ENCODE measurements around the gene KDM1A.

GRCh38 chr1:23118407-23118806 lies 99.1 kb downstream of the KDM1A start:
- TF ChIP-seq, protein P1, sequence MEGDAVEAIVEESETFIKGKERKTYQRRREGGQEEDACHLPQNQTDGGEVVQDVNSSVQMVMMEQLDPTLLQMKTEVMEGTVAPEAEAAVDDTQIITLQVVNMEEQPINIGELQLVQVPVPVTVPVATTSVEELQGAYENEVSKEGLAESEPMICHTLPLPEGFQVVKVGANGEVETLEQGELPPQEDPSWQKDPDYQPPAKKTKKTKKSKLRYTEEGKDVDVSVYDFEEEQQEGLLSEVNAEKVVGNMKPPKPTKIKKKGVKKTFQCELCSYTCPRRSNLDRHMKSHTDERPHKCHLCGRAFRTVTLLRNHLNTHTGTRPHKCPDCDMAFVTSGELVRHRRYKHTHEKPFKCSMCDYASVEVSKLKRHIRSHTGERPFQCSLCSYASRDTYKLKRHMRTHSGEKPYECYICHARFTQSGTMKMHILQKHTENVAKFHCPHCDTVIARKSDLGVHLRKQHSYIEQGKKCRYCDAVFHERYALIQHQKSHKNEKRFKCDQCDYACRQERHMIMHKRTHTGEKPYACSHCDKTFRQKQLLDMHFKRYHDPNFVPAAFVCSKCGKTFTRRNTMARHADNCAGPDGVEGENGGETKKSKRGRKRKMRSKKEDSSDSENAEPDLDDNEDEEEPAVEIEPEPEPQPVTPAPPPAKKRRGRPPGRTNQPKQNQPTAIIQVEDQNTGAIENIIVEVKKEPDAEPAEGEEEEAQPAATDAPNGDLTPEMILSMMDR (IDR thresholded peaks at IDR 0.05; ENCODE audit: low read length), result no peak
- TF ChIP-seq EZH2phosphoT487 (IDR thresholded peaks at IDR 0.05; ENCODE audit: low read length) (no peak), EZH2 (optimal IDR thresholded peaks at IDR 0.05; ENCODE audit: low read depth, low read length) (no peak)

Measured in MM.1S (cell line).